ENCODE measurements around the gene ALPK3. TPM values are rescaled to one million over a fixed set of nuclear protein-coding genes. Genes with fewer than 3 reads are reported as not detected.
A peak's percentile ranks its signal among the peaks of the same experiment; 100 is the strongest.

Gene ALPK3
- total and polyA plus RNA-seq, 2 donors from 2014 or later: 3.1 to 20.2 TPM

- no peak overlapping the region for H3K27ac ChIP-seq (ENCODE audit: low read depth in 2 of 2, low read length in 2 of 2)
- peaks cover 0 to 6% (median 0%) of the 10 kb centered on the region in 3 donors for H3K36me3 ChIP-seq (ENCODE audit: control insufficient read depth in 2 of 3, insufficient read depth in 3 of 3, low read length in 3 of 3)
- no peak overlapping the region for H3K4me3 ChIP-seq (ENCODE audit: low read length in 3 of 3)
- peak in 1 of 5 donors; percentile 32 for DNase-seq
- no peak overlapping the region for H3K9ac ChIP-seq (ENCODE audit: low read length in 3 of 3)
- H3K27me3 ChIP-seq (ENCODE audit: control insufficient read depth, insufficient read depth, low read length): no peaks in the 10 kb centered on the region
- H3K9me3 ChIP-seq (ENCODE audit: control insufficient read depth in 2 of 3, insufficient read depth in 1 of 3, low read length in 3 of 3): no peaks in the 10 kb centered on the region
- H3K4me1 ChIP-seq (ENCODE audit: control insufficient read depth in 2 of 3, insufficient read depth in 2 of 3, low read depth in 1 of 3, low read length in 3 of 3): peaks cover 2 to 21% (median 17%) of the 10 kb centered on the region in 3 donors
- intact Hi-C loops (cut with DNase I): no loop called here
- TF ChIP-seq CTCF (IDR thresholded peaks at IDR 0.05; ENCODE audit: borderline replicate concordance, extremely low read depth, insufficient read depth): no peak
- no peak for FAIRE-seq
Measured at GRCh38 chr15:84828086-84828908, 11.1 kb downstream of the ALPK3 start.

GRCh38 chr15:84829428-84829827 is 12.3 kb downstream of the ALPK3 start:
- FAIRE-seq: no peak
- intact Hi-C loops (cut with DNase I): no loop called here
- DNase-seq: no peak
- Histone ChIP-seq H3K9me3 (ENCODE audit: control insufficient read depth in 2 of 3, insufficient read depth in 1 of 3, low read length in 3 of 3) (no peaks in the 10 kb centered on the region), H3K4me1 (ENCODE audit: control insufficient read depth in 2 of 3, insufficient read depth in 2 of 3, low read depth in 1 of 3, low read length in 3 of 3) (peaks cover 0 to 16% (median 9%) of the 10 kb centered on the region in 3 donors), H3K36me3 (ENCODE audit: control insufficient read depth in 2 of 3, insufficient read depth in 3 of 3, low read length in 3 of 3) (peaks cover 0 to 6% (median 0%) of the 10 kb centered on the region in 3 donors), H3K27me3 (ENCODE audit: control insufficient read depth, insufficient read depth, low read length) (no peaks in the 10 kb centered on the region), H3K27ac (ENCODE audit: low read depth in 2 of 2, low read length in 2 of 2) (no peak overlapping the region), H3K9ac (ENCODE audit: low read length in 3 of 3) (no peak overlapping the region), H3K4me3 (ENCODE audit: low read length in 3 of 3) (no peak overlapping the region)
- no peak for TF ChIP-seq CTCF (IDR thresholded peaks at IDR 0.05; ENCODE audit: borderline replicate concordance, extremely low read depth, insufficient read depth)

GRCh38 chr15:84830036-84830435 is 12.9 kb downstream of the ALPK3 start:
- Histone ChIP-seq H3K27me3 (ENCODE audit: control insufficient read depth, insufficient read depth, low read length) (no peaks in the 10 kb centered on the region), H3K27ac (ENCODE audit: low read depth in 2 of 2, low read length in 2 of 2) (no peak overlapping the region), H3K4me1 (ENCODE audit: control insufficient read depth in 2 of 3, insufficient read depth in 2 of 3, low read depth in 1 of 3, low read length in 3 of 3) (peaks cover 0 to 12% (median 5%) of the 10 kb centered on the region in 3 donors), H3K36me3 (ENCODE audit: control insufficient read depth in 2 of 3, insufficient read depth in 3 of 3, low read length in 3 of 3) (peaks cover 0 to 6% (median 0%) of the 10 kb centered on the region in 3 donors), H3K9me3 (ENCODE audit: control insufficient read depth in 2 of 3, insufficient read depth in 1 of 3, low read length in 3 of 3) (no peaks in the 10 kb centered on the region), H3K9ac (ENCODE audit: low read length in 3 of 3) (no peak overlapping the region), H3K4me3 (ENCODE audit: low read length in 3 of 3) (no peak overlapping the region)
- FAIRE-seq (no peak), DNase-seq (no peak)
- intact Hi-C loops (cut with DNase I): no loop called here
- no peak for TF ChIP-seq CTCF (IDR thresholded peaks at IDR 0.05; ENCODE audit: borderline replicate concordance, extremely low read depth, insufficient read depth)
